Suppressor macrophage treated with lipopolysaccharide for 4 hours (primary cell): ENCODE data around the gene FAXC.
A peak's percentile ranks its signal among the peaks of the same experiment; 100 is the strongest.

Experiments
- DNase-seq: peaks from one replicate; pipeline ENCODE4 v3.0.0-alpha.2; 2020

The FAXC gene

DNA sequence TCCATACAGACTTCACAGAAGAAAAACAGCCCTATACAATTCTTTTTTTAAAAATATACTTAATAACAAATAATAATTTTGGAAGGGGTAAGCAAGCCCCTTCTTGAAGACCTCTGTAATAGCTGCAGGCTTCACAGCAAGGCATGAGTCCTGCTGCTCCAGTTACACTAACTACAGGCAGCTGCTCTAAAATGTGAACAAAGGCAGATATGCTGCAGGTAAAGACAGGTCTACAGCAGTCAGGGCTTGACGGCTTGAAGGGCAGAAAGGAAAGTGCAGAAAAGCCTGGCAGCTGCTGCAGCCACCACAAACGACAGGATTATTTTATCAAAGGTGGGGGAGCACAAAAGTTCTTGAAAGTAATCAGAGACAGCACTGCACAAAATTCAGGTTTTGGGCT, 11.3 kb downstream of the FAXC start:
- no peak for DNase-seq

DNA sequence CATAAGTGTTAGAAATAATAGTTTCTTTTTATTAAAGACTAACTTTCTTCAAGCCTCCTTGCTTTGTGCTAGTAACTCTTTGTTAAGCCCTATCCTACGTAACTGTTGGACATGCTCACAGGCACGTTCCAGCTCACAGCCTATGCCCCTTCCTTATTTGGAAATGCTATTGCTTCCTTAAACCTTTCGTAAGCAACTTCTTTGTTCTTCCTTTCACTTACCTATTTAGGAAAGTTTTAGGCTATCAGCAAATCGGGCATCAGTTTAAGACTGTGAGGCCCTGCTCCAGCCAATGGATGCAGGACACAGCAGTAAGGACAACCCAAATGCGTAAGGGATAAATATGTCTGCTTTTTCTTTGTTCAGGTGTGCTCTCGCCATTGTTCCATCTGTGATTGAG, 14.2 kb downstream of the FAXC start:
- DNase-seq: peak; percentile 10

DNA sequence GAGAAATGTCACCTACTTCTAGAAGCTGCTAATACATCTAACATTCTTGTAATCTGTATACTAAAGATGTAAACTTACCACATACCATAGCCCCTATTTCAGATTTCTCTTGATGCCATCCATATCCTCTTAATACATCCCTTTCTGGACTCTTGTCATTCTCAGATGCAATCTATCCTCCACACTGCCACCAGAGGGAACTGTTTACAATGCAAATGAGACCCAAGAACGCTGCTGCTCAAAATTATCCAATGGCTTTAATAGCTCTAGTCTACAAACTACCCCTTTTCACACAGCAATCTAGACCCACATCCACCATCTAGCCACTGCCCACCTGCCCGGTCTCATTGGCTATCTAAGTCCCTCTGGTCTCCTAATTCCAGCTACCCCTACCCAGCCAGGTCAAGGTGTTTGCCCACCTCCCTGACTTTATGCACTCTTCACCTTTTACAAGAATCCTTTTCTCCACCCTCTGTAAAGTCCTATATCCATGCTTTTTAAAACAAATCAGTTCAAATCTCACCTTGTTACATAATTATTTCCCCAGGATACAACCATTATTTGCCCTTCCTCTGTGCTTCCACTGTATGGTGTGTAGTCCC, 14.8 kb downstream of the FAXC start:
- peak; percentile 46 for DNase-seq

GRCh38 chr6:99333068-99333467, 16.4 kb downstream of the FAXC start:
- DNase-seq: no peak

DNA sequence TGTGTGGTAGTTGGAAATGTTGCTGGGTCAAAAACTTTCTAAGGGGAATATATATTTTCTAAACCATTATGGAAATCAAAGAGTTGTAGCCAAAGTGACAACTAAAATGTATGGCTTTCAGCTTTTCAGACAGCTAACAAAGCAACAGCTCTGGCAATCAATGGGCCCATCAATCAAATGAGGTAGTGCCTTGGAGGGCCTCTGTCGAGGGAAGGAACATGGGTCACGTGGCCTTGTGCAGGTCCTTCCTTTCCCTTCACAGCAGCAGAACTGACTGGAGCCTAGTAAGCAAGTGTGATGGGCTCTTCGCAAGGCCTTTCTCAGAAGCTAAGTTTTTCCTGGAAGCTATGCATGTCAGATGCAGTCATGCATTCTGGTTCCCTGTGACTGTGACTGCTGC, 17.9 kb downstream of the FAXC start:
- DNase-seq: no peak

GRCh38 chr6:99330159-99330558, 19.3 kb downstream of the FAXC start:
- peak; percentile 93 for DNase-seq

GRCh38 chr6:99324996-99325395, 24.5 kb downstream of the FAXC start:
- DNase-seq: no peak

- DNase-seq: no peak
Measured at GRCh38 chr6:99318566-99318965, 30.9 kb downstream of the FAXC start.

GRCh38 chr6:99312354-99312753, 37.1 kb downstream of the FAXC start:
- no peak for DNase-seq

DNA sequence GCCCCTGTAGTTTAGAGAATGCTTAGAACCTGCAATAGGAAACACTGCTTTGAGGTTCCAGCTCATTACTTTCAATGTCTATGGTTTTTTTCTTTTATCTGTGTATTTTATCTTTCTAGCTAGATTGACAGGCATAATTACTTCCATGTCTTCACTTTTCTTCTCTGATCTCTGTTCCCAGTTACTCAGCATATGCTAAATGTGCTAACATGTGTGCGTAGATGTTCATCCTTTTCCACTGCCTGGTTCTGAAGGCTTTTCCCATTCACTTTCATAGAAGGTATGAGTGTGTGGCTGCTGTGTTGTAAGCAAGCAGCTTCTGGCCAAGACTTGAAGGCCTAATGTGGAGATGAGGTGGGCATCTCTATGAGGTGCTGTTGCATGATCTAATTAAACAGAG, 38.9 kb downstream of the FAXC start:
- no peak for DNase-seq

- DNase-seq: no peak
Measured at GRCh38 chr6:99309557-99309956, 39.9 kb downstream of the FAXC start.

- no peak for DNase-seq
Measured at GRCh38 chr6:99308788-99309187, 40.7 kb downstream of the FAXC start.

DNA sequence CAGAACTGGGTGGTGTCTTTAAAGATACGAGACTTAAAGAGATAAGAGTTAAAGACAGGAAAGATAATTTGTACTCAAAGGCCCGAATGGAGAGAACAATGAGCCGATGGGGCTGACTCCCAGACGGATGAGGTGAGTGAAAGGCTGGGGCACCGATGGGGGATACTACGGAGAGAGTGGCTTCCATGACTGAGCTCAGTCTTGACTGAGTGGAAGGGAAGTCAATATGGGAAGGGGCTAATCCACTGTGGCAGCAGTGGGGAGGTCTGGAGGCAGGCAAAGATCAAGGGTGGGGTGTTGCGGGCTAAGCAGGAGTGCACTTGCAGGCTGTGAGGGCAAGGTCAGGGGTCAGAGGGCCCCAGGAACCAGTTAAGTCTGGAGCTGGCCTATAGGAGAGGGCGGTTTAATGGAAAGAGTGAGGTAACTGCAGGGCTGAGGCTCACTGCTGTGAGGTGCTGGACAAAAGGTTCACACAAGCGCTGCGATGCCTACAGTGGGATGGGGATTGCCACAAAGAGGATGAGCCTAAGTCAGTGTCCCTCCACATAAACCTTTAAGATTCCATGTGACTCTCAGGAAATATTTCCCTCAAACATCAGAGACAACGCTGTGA, 42.1 kb downstream of the FAXC start:
- DNase-seq: no peak

DNA sequence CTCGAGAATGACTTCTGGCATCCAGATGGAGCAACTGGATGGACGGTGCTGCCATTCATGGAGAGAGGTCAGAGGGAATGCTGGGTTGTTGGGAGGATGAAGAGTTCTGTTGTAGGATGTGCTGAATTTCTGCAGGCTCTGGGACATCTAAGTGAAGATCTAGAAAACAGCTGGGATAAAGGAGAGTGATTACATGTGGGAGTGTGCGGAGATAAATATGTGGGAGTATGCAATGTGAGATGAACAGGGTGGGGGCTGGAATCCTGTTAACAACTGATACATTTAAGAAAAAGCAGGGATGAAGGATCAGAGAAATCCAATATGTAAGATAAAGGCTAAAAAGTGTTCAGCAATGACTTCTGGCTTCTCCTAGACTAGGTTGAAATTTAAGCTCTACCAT, 43.1 kb downstream of the FAXC start:
- no peak for DNase-seq

- no peak for DNase-seq
Measured at GRCh38 chr6:99305021-99305554, 44.4 kb downstream of the FAXC start.

- DNase-seq: no peak
Measured at GRCh38 chr6:99297415-99297814, 52.1 kb downstream of the FAXC start.

DNA sequence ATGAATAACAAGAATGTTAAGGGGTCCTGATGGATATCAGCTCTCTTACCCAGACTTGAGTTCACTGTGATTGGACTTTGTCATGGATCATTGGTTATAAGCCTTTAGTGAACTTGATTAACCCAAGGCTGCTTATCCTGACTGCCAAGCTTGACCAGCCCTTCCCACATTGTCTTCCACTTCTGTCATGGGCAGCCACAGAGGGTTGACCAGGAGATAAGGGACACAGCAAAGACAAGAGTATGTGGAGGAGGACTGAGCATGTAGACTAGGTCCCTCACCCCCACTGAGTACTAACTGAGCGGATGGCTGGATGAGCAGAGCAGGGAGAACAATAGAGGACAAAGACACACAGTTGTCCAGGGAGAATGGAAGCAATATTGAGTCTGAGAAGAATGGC, 52.5 kb downstream of the FAXC start:
- DNase-seq: no peak

DNA sequence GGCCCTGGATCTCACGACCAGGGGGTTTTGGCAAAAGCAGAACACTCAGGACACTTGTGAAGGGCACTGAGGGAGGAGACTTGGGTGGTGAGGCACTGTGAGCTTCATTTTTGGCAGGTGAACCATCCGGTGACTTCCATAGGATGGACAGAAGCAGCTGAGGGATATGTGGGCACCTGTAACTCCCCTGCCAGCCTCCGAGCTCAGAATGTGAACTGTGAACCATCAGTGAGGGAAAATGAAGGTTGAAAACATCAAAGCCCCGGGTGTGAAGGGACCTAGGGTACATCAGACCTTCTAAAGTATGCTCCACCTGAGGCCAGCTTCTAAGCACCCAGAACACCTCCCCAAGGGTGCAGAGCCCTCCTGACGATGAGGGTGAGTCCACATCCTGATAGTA, 53.2 kb downstream of the FAXC start:
- DNase-seq: no peak

DNA sequence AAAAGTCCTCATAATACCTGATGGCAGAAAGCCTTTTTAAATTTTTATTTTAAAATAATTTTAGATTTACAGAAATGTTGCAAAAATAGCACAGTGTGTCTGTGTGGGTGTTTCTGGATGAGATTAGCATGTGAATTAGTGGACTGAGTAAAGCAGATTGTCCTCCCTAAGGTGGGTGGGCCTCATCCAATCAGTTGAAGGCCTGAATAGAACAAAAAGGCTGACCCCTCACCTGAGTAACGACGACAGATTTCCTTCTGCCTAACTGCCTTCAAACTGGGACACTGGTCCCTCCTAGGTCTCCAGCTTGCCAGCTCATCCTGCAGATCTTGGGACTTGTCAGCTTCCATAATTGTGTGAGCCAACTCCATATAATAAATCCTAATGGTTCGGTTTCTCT, 54.2 kb downstream of the FAXC start:
- no peak for DNase-seq

DNA sequence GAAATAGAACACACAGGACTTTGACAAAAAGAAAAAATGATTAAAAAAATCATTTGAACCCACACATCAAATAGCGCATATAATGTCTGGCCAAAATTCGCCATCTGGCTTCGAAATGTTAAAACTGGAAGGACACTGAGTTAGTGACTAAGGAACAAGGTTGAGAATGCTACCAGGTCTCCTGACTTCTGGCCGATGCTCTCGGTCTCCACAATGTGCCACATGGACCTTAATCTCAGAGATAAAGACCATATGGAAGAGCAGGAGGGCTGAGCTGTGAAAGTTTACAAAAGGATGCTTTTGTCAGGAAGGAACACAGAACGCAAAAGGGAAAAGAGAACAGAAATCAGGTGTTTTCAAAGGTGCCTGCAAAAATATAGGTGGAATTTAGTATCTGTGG, 54.7 kb downstream of the FAXC start:
- no peak for DNase-seq

DNA sequence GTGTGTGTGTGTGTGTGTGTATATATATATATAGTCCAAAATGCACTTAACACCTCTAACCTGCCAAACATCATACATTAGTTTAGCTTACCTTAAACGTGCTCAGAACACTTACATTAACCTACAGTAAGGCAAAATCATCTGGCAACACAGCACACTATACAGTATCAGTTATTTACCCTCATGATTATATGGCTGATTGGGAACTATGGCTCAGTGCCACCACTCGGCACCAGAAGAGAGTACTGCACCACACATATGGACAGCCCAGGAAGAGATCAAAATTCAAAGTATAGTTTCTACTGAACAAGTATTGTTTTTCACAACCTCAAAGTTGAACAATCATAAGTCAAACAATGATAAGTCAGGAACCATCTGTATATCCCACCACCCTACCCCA, 59.8 kb downstream of the FAXC start:
- no peak for DNase-seq

- no peak for DNase-seq
Measured at GRCh38 chr6:99288668-99289067, 60.8 kb downstream of the FAXC start.

DNA sequence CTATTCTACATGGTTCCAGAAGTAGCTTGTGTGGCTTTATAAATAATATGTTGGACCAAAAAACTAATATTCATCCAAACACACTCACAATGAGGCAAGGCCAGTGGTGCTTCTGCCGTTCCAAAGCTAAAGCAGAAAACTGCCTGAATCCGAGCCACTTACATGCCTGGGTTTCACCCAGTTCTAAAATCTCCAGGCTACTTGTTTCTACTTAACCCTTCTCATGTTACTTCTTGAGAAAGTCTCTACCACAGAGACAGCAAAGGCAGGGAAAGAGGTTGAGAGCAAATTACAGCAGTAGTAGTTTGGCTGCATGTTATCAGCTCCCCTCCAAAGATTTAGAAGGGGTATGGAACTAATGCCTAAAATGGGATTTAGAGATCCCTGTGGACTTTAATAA, 62.0 kb downstream of the FAXC start:
- DNase-seq: no peak

DNA sequence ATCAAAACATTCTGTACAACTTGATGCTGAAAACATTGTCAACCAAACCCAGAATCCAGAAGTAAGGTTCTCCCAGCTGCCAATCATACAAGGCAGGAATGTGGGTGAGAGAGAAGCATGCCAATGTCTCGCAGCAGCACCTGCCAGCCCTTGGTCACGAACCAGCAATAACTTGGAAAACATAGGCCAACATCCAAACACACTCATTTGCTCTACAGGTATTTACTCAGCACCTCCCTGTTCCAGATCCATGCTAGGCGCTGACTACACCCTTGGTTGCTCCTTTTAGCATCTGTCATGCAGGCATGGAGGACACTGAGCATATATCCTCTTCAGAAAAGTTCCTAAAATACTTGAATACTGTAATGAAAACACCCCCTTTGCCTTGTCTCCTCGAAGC, 63.6 kb downstream of the FAXC start:
- DNase-seq: no peak

GRCh38 chr6:99282479-99283062, 66.9 kb downstream of the FAXC start:
- peak; percentile 2 for DNase-seq
